Suprapubic skin (tissue), 4 donors: Measurements from ENCODE around the gene DPEP2.

Experiments
- CTCF ChIP-seq, 2 donors: fragments of 200-600 bp in 1 of 2; fragments of 450-650 bp in 1 of 2; sonication (generic) in 1 of 2; IDR thresholded peaks; one replicate each; pipeline ENCODE4 v1.5.1; 2016 to 2019; ENCODE audit warnings: antibody characterized with exemption in 2 of 2, mild to moderate bottlenecking in 1 of 2, moderate library complexity in 1 of 2
- EP300 ChIP-seq: sonication (generic); formaldehyde crosslinking; IDR thresholded peaks from one replicate; pipeline ENCODE4 v1.6.1; 2017; ENCODE audit warnings: antibody characterized with exemption
- POLR2AphosphoS5 ChIP-seq, 3 donors: sonication (generic); formaldehyde crosslinking; IDR thresholded peaks; one replicate each; pipeline ENCODE4 v1.6.1; 2017; ENCODE audit warnings: antibody characterized with exemption in 3 of 3

- TF ChIP-seq CTCF (IDR thresholded peaks at IDR 0.05) (no peak), POLR2AphosphoS5 (IDR thresholded peaks at IDR 0.05) (no peak), EP300 (no peak)
Observed at GRCh38 chr16:68009157-68009735, 10.0 kb upstream of the DPEP2 start.
